ENCODE measurements around the gene IFI6. TPM values are rescaled to one million over a fixed set of nuclear protein-coding genes. Genes with fewer than 3 reads are reported as not detected.

The IFI6 gene, protein sequence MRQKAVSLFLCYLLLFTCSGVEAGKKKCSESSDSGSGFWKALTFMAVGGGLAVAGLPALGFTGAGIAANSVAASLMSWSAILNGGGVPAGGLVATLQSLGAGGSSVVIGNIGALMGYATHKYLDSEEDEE
- polyA plus RNA-seq = 23.1 TPM
- long read RNA-seq, donor 1, transcript IFI6-202 (5 exons, 841 nt) = major isoform, 10 of 44 reads
- long read RNA-seq, donor 1, partial matches to known transcripts = 33 of 44 reads
- long read RNA-seq, donor 1, other reads (novel, unspliced or antisense) = 0 of 44 reads
- long read RNA-seq, donor 2, transcript IFI6-202 (5 exons, 841 nt) = major isoform, 23 of 126 reads
- long read RNA-seq, donor 2, partial matches to known transcripts = 99 of 126 reads
- long read RNA-seq, donor 2, other reads (novel, unspliced or antisense) = 0 of 126 reads
- long read RNA-seq, donor 3 = 0 reads
- long read RNA-seq, donor 4, partial matches to known transcripts = 0 of 5 reads
- long read RNA-seq, donor 4, other reads (novel, unspliced or antisense) = 0 of 5 reads
- long read RNA-seq, donor 5, transcript IFI6-202 (5 exons, 841 nt) = major isoform, 16 of 19 reads
- long read RNA-seq, donor 5, partial matches to known transcripts = 0 of 19 reads
- long read RNA-seq, donor 5, other reads (novel, unspliced or antisense) = 0 of 19 reads
- long read RNA-seq, donor 6, transcript IFI6-202 (5 exons, 841 nt) = major isoform, 17 of 20 reads
- long read RNA-seq, donor 6, partial matches to known transcripts = 0 of 20 reads
- long read RNA-seq, donor 6, other reads (novel, unspliced or antisense) = 0 of 20 reads
- long read RNA-seq, donor 7, transcript IFI6-202 (5 exons, 841 nt) = major isoform, 10 of 33 reads
- long read RNA-seq, donor 7, partial matches to known transcripts = 21 of 33 reads
- long read RNA-seq, donor 7, other reads (novel, unspliced or antisense) = 0 of 33 reads
- long read RNA-seq, donor 8, transcript IFI6-202 (5 exons, 841 nt) = major isoform, 42 of 48 reads
- long read RNA-seq, donor 8, transcript IFI6-203 (5 exons, 828 nt) = minor isoform, 6 of 48 reads
- long read RNA-seq, donor 8, partial matches to known transcripts = 0 of 48 reads
- long read RNA-seq, donor 8, other reads (novel, unspliced or antisense) = 0 of 48 reads
- long read RNA-seq, donor 9, transcript IFI6-203 (5 exons, 828 nt) = minor isoform, 5 of 58 reads
- long read RNA-seq, donor 9, transcript IFI6-202 (5 exons, 841 nt) = major isoform, 19 of 58 reads
- long read RNA-seq, donor 9, partial matches to known transcripts = 34 of 58 reads
- long read RNA-seq, donor 9, other reads (novel, unspliced or antisense) = 0 of 58 reads
- long read RNA-seq, donor 10, transcript IFI6-203 (5 exons, 828 nt) = minor isoform, 5 of 79 reads
- long read RNA-seq, donor 10, transcript IFI6-202 (5 exons, 841 nt) = major isoform, 26 of 79 reads
- long read RNA-seq, donor 10, partial matches to known transcripts = 48 of 79 reads
- long read RNA-seq, donor 10, other reads (novel, unspliced or antisense) = 0 of 79 reads
- long read RNA-seq, donor 11, transcript IFI6-202 (5 exons, 841 nt) = major isoform, 29 of 85 reads
- long read RNA-seq, donor 11, partial matches to known transcripts = 56 of 85 reads
- long read RNA-seq, donor 11, other reads (novel, unspliced or antisense) = 0 of 85 reads

GRCh38 chr1:27671964-27672749, at the start of gene IFI6:
Gene IFI6 (minus strand): TSS chr1:27672192. CDS start chr1:27669314, 2,878 bp downstream.
- H3K4me3 ChIP-seq (ENCODE audit: low read length) = peak within 1 kb of the TSS; percentile 35
- peaks cover 2% of the 10 kb centered on the region for H3K27me3 ChIP-seq (ENCODE audit: control insufficient read depth, insufficient read depth, low read length)
- H3K27ac ChIP-seq (ENCODE audit: low read length) = peak within 1 kb of the TSS; percentile 66
- 0% methylated on average over 1 of the region's 10 CpGs for WGBS (ENCODE audit: insufficient coverage, low lambda C conversion rate)
- DNase-seq = peak; percentile 94 to 96
- H3K9me3 ChIP-seq (ENCODE audit: control insufficient read depth, low read depth, low read length) = no peaks in the 10 kb centered on the region
- H3K36me3 ChIP-seq (ENCODE audit: control insufficient read depth, insufficient read depth, low read length) = no peaks in the 10 kb centered on the region
- peaks cover 16% of the 10 kb centered on the region for H3K4me1 ChIP-seq (ENCODE audit: control insufficient read depth, insufficient read depth, low read length)

DNA sequence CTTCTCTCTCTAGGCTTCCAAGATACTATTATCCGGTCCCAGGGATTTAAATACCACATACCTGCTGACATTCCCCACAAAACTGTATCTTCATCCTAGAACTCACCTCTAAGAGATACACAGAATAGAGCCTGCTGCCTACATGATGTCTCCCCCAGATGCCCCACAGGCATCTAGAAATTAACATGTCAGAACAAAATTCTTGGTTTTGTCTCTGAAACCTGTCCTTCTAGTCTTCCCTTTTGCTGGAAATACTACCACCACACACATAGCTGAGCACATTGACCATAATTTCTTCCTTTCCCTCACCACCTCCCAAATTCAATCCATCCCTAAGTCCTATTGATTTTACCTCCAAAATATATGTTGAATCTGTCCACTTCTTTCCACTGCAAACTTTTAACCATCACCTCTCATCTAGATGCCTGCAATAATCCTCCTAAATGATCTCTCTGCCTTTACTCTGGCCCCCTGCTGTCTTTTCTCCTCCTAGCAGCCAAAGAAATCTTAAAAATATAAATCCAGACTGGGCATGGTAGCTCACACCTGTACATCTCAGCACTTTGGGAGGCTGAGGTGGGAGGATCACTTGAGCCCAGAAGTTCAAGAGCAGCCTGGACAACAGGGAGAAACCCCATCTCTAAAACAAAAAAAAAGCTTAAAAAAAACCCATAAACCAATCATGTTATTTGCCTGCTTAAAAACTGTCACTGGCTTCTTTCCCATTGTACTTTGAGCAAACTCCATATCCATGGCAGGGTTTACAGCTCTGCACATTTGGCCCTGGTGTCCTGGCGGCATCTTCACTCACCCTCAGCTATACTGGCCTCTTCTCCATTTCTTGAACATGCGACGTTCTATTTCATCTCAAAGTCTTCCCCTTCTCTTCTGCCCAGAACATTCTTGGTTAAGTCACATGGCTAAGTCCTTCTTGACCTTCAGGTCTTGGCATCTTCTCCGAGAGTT, 47.6 kb upstream of the IFI6 start:
- H3K9me3 ChIP-seq (ENCODE audit: control insufficient read depth, low read depth, low read length) = no peaks in the 10 kb centered on the region
- 83% methylated on average over 1 of the region's 5 CpGs for WGBS (ENCODE audit: insufficient coverage, low lambda C conversion rate)
- no peaks in the 10 kb centered on the region for H3K4me1 ChIP-seq (ENCODE audit: control insufficient read depth, insufficient read depth, low read length)
- no peaks in the 10 kb centered on the region for H3K27me3 ChIP-seq (ENCODE audit: control insufficient read depth, insufficient read depth, low read length)
- DNase-seq = no peak
- H3K4me3 ChIP-seq (ENCODE audit: low read length) = no peak overlapping the region
- H3K36me3 ChIP-seq (ENCODE audit: control insufficient read depth, insufficient read depth, low read length) = no peaks in the 10 kb centered on the region
- H3K27ac ChIP-seq (ENCODE audit: low read length) = no peak overlapping the region

GRCh38 chr1:27716262-27716895, 44.4 kb upstream of the IFI6 start:
- Histone ChIP-seq H3K36me3 (ENCODE audit: control insufficient read depth, insufficient read depth, low read length) (no peaks in the 10 kb centered on the region), H3K4me1 (ENCODE audit: control insufficient read depth, insufficient read depth, low read length) (peaks cover 9% of the 10 kb centered on the region), H3K9me3 (ENCODE audit: control insufficient read depth, low read depth, low read length) (no peaks in the 10 kb centered on the region), H3K27me3 (ENCODE audit: control insufficient read depth, insufficient read depth, low read length) (no peaks in the 10 kb centered on the region), H3K27ac (ENCODE audit: low read length) (no peak overlapping the region), H3K4me3 (ENCODE audit: low read length) (no peak overlapping the region)
- 83% methylated on average over 1 of the region's 2 CpGs for WGBS (ENCODE audit: insufficient coverage, low lambda C conversion rate)
- DNase-seq = no peak

DNA sequence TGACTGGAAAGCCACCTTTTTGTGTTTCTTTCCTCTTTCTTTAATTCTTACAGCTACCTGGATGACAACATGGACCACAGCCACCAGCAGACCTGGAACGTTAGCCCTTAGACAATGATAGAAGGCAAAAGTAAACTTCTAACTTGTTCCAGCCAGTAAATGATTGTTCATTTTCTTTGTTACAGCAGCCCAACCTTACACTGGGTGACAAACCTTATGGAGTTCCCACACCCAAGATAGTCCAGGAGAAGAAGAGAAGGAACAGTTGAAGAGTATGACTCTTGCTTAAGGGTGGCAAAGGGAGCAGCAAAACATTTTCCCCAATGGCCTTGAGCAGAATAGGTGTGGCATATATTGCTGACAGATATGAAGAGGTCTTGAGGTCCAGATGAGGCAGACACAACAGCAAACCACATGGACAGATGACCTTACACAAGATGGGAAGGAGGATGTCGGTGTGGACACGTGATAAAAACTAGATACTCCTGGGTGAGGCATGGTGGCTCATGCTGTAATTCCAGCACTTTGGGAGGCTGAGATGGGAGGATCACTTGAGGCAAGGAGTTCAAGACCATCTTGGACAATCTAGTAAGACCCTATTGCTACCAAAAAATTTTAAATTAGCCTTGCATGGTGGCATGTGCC, 42.0 kb upstream of the IFI6 start:
- peaks cover 9% of the 10 kb centered on the region for H3K4me1 ChIP-seq (ENCODE audit: control insufficient read depth, insufficient read depth, low read length)
- no peaks in the 10 kb centered on the region for H3K9me3 ChIP-seq (ENCODE audit: control insufficient read depth, low read depth, low read length)
- H3K4me3 ChIP-seq (ENCODE audit: low read length) = no peak overlapping the region
- no peak overlapping the region for H3K27ac ChIP-seq (ENCODE audit: low read length)
- H3K27me3 ChIP-seq (ENCODE audit: control insufficient read depth, insufficient read depth, low read length) = no peaks in the 10 kb centered on the region
- DNase-seq = peak in 1 of 2 donors; percentile 16
- H3K36me3 ChIP-seq (ENCODE audit: control insufficient read depth, insufficient read depth, low read length) = no peaks in the 10 kb centered on the region
- 40% methylated on average over 1 of the region's 3 CpGs for WGBS (ENCODE audit: insufficient coverage, low lambda C conversion rate)

DNA sequence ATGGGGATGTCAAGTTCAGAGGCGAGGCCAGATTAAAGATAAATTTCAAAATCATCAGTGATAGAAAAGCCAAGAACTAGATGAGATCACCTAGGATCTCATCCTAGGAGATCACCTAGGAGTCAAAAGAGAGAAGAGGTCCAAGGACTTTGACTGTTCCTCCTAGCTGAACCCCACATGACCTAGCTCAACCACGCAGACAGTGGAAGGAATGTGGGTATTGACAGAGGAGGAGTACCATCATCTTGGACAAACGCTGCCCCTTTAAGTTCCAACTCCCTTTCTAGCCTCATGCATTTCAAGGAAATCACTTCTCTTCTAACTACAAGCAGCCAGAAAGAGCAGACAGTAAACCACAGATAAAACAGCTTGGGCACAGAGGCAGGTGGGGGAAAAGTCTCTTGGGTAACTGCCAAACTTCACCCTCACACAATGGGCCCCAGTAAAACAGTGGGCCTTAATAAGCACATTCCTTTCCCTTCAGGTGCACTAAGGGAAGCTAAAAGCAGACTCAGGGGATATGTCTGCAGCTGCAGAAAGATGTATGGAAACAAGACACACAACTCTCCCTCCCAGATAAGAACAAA, 41.2 kb upstream of the IFI6 start:
- no peaks in the 10 kb centered on the region for H3K27me3 ChIP-seq (ENCODE audit: control insufficient read depth, insufficient read depth, low read length)
- DNase-seq = peak in 1 of 2 donors; percentile 11
- H3K4me1 ChIP-seq (ENCODE audit: control insufficient read depth, insufficient read depth, low read length) = peaks cover 9% of the 10 kb centered on the region
- WGBS (ENCODE audit: insufficient coverage, low lambda C conversion rate) = 100% methylated on average over 1 of the region's 3 CpGs
- no peak overlapping the region for H3K4me3 ChIP-seq (ENCODE audit: low read length)
- no peaks in the 10 kb centered on the region for H3K36me3 ChIP-seq (ENCODE audit: control insufficient read depth, insufficient read depth, low read length)
- no peaks in the 10 kb centered on the region for H3K9me3 ChIP-seq (ENCODE audit: control insufficient read depth, low read depth, low read length)
- no peak overlapping the region for H3K27ac ChIP-seq (ENCODE audit: low read length)

GRCh38 chr1:27710574-27710973, 38.6 kb upstream of the IFI6 start:
- Histone ChIP-seq H3K9me3 (ENCODE audit: control insufficient read depth, low read depth, low read length) (no peaks in the 10 kb centered on the region), H3K27ac (ENCODE audit: low read length) (no peak overlapping the region), H3K4me1 (ENCODE audit: control insufficient read depth, insufficient read depth, low read length) (peaks cover 9% of the 10 kb centered on the region), H3K36me3 (ENCODE audit: control insufficient read depth, insufficient read depth, low read length) (no peaks in the 10 kb centered on the region), H3K4me3 (ENCODE audit: low read length) (no peak overlapping the region), H3K27me3 (ENCODE audit: control insufficient read depth, insufficient read depth, low read length) (no peaks in the 10 kb centered on the region)
- WGBS (ENCODE audit: insufficient coverage, low lambda C conversion rate) = 90% methylated on average over 2 of the region's 2 CpGs
- no peak for DNase-seq

DNA sequence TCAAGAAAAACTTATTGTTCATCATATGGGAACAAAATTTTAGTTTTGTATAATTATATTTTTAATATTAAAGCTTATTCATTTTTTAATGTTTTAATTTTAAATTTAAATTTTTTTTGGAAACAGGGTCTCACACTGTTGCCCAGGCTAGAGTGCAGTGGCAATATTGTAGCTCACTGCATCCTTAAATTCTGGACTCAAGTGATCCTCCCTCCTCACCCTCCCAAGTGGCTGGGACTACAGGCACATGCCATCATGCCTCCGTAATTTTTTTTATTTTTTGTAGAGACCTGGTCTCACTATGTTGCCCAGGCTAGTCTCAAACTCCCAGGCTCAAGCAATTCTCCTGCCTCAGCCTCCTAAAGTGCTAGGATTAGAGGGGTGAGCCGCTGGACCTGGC, 33.6 kb upstream of the IFI6 start:
- H3K36me3 ChIP-seq (ENCODE audit: control insufficient read depth, insufficient read depth, low read length) = no peaks in the 10 kb centered on the region
- DNase-seq = no peak
- 80% methylated on average over 1 of the region's 2 CpGs for WGBS (ENCODE audit: insufficient coverage, low lambda C conversion rate)
- H3K9me3 ChIP-seq (ENCODE audit: control insufficient read depth, low read depth, low read length) = no peaks in the 10 kb centered on the region
- H3K4me3 ChIP-seq (ENCODE audit: low read length) = no peak overlapping the region
- no peak overlapping the region for H3K27ac ChIP-seq (ENCODE audit: low read length)
- no peaks in the 10 kb centered on the region for H3K4me1 ChIP-seq (ENCODE audit: control insufficient read depth, insufficient read depth, low read length)
- no peaks in the 10 kb centered on the region for H3K27me3 ChIP-seq (ENCODE audit: control insufficient read depth, insufficient read depth, low read length)

- no peaks in the 10 kb centered on the region for H3K9me3 ChIP-seq (ENCODE audit: control insufficient read depth, low read depth, low read length)
- DNase-seq = no peak
- no CpG with 5 or more reads among the region's 4 CpGs for WGBS (ENCODE audit: insufficient coverage, low lambda C conversion rate)
- H3K27me3 ChIP-seq (ENCODE audit: control insufficient read depth, insufficient read depth, low read length) = no peaks in the 10 kb centered on the region
- H3K4me1 ChIP-seq (ENCODE audit: control insufficient read depth, insufficient read depth, low read length) = no peaks in the 10 kb centered on the region
- no peak overlapping the region for H3K4me3 ChIP-seq (ENCODE audit: low read length)
- H3K36me3 ChIP-seq (ENCODE audit: control insufficient read depth, insufficient read depth, low read length) = no peaks in the 10 kb centered on the region
- no peak overlapping the region for H3K27ac ChIP-seq (ENCODE audit: low read length)
Measured at GRCh38 chr1:27704958-27705357, 33.0 kb upstream of the IFI6 start.
